GM23248 (cell line): Measurements from ENCODE around the gene TNFRSF13B. TPM values are rescaled to one million over a fixed set of nuclear protein-coding genes. Genes with fewer than 3 reads are reported as not detected.

Source experiments
- DNase-seq: peaks from one replicate; pipeline ENCODE4 v3.0.0-alpha.2; 2015
- H2AFZ ChIP-seq: fragments of 200-600 bp; sonication (generic); 2 replicates; pipeline ENCODE4 v1.6.1; 2016; ENCODE audit warnings: antibody characterized with exemption
- H3F3A ChIP-seq: fragments of 200-600 bp; sonication (generic); 2 replicates; pipeline ENCODE4 v1.6.1; 2016; ENCODE audit warnings: mild to moderate bottlenecking, antibody characterized with exemption, mixed run types; ENCODE audit not compliant: insufficient read depth
- H3K27ac ChIP-seq: fragments of 200-600 bp; sonication (generic); 2 replicates; pipeline ENCODE4 v1.5.1; 2016; ENCODE audit warnings: mild to moderate bottlenecking
- H3K27me3 ChIP-seq: fragments of 200-600 bp; sonication (generic); replicated peaks from 2 replicates; pipeline ENCODE4 v1.6.1; 2016; ENCODE audit warnings: mild to moderate bottlenecking; ENCODE audit not compliant: insufficient read depth
- H3K36me3 ChIP-seq: fragments of 200-600 bp; sonication (generic); 2 replicates; pipeline ENCODE4 v1.6.1; 2016; ENCODE audit warnings: low read depth, mild to moderate bottlenecking
- H3K4me1 ChIP-seq: fragments of 200-600 bp; sonication (generic); 2 replicates; pipeline ENCODE4 v1.6.1; 2016; ENCODE audit warnings: mild to moderate bottlenecking; ENCODE audit not compliant: insufficient read depth
- H3K4me2 ChIP-seq: fragments of 200-600 bp; sonication (generic); one replicate; pipeline ENCODE4 v1.6.1; 2016; ENCODE audit warnings: mild to moderate bottlenecking; ENCODE audit not compliant: unreplicated experiment
- H3K4me3 ChIP-seq: fragments of 200-600 bp; sonication (generic); 2 replicates; pipeline ENCODE4 v1.5.1; 2016; ENCODE audit warnings: mild to moderate bottlenecking
- H3K79me2 ChIP-seq: fragments of 200-600 bp; sonication (generic); 2 replicates; pipeline ENCODE4 v1.6.1; 2016; ENCODE audit warnings: mild to moderate bottlenecking; ENCODE audit not compliant: insufficient read depth
- H3K9ac ChIP-seq: fragments of 200-600 bp; sonication (generic); 2 replicates; pipeline ENCODE4 v1.6.1; 2016; ENCODE audit warnings: mild to moderate bottlenecking
- H3K9me2 ChIP-seq: fragments of 200-600 bp; sonication (generic); 2 replicates; pipeline ENCODE4 v1.6.1; 2016; ENCODE audit warnings: mixed run types, mild to moderate bottlenecking, moderate library complexity; ENCODE audit not compliant: insufficient read depth
- H3K9me3 ChIP-seq: fragments of 200-600 bp; sonication (generic); one replicate; pipeline ENCODE4 v1.6.1; 2017; ENCODE audit warnings: low read depth
- H4K20me1 ChIP-seq: fragments of 200-600 bp; sonication (generic); 2 replicates; pipeline ENCODE4 v1.6.0; 2016; ENCODE audit not compliant: insufficient read depth
- EZH2 ChIP-seq: fragments of 200-600 bp; sonication (generic); IDR thresholded peaks from 2 replicates; pipeline ENCODE4 v1.6.1; 2018; ENCODE audit warnings: antibody characterized with exemption, mild to moderate bottlenecking; ENCODE audit not compliant: insufficient read depth, poor library complexity, severe bottlenecking
- EZH2phosphoT487 ChIP-seq: fragments of 200-600 bp; sonication (generic); IDR thresholded peaks from 2 replicates; pipeline ENCODE4 v1.6.1; 2018; ENCODE audit warnings: antibody characterized with exemption, moderate library complexity, mild to moderate bottlenecking, low read depth; ENCODE audit not compliant: insufficient read depth
- WGBS, 2 experiments: methylation state at CpG; one replicate each; pipeline ENCODE4 v1.1.6; 2015 to 2017; ENCODE audit warnings: low lambda C conversion rate in 2 of 2, low coverage in 1 of 2; ENCODE audit errors: missing lambda C conversion rate in 2 of 2; 5-methylcytosine and 5-hydroxymethylcytosine counted together
- in situ Hi-C: fragments of 300-500 bp; cut with MboI; formaldehyde crosslinking; loops from 2 replicates; pipeline ENCODE4 v1.15.0; 2020
- polyA plus RNA-seq: library from polyadenylated mRNA; unstranded; fragments of >200 nt; fragmentation: Nextera tagmentation; extraction: Ambion mirVana; gene quantifications from 2 replicates; pipeline ENCODE4 v1.2.1, GENCODE V29; 2016
- total RNA-seq: library from RNA; depleted of rRNA; stranded (reverse); fragments of >200 nt; shearing (Covaris generic); gene quantifications from 2 replicates; pipeline ENCODE4 v1.2.3, GENCODE V29; 2014

The TNFRSF13B gene
- total and polyA plus RNA-seq, 2 experiments from 2014 or later, result not detected

GRCh38 chr17:17001874-17002520 is 30.1 kb upstream of the TNFRSF13B start:
- H3K27me3 ChIP-seq, result no peaks in the 10 kb centered on the region
- no peak overlapping the region for H3K27ac ChIP-seq
- H2AFZ ChIP-seq, result no peak overlapping the region
- DNase-seq, result peak; percentile 84
- TF ChIP-seq EZH2phosphoT487 (no peak), EZH2 (no peak)
- H3F3A ChIP-seq, result no peaks in the 10 kb centered on the region
- in situ Hi-C loops, result loop anchor here (10.0 kb wide), 1 partner anchor 93 kb away; no protein-coding TSS in a partner anchor
- no peaks in the 10 kb centered on the region for H4K20me1 ChIP-seq
- no peak overlapping the region for H3K9ac ChIP-seq
- H3K9me2 ChIP-seq, result no peaks in the 10 kb centered on the region
- H3K79me2 ChIP-seq, result no peaks in the 10 kb centered on the region
- H3K4me2 ChIP-seq, result no peak overlapping the region
- no peaks in the 10 kb centered on the region for H3K9me3 ChIP-seq
- H3K36me3 ChIP-seq, result no peaks in the 10 kb centered on the region
- no peaks in the 10 kb centered on the region for H3K4me1 ChIP-seq
- 15 to 16% methylated on average over 21 to 22 of the region's 22 CpGs for WGBS, 2 experiments
- H3K4me3 ChIP-seq, result no peak overlapping the region

- Histone ChIP-seq H3K4me1 (no peaks in the 10 kb centered on the region), H3K9me3 (no peaks in the 10 kb centered on the region), H3K79me2 (no peaks in the 10 kb centered on the region), H3K36me3 (no peaks in the 10 kb centered on the region), H3K27ac (no peak overlapping the region), H3K4me3 (no peak overlapping the region), H3K9me2 (no peaks in the 10 kb centered on the region), H3F3A (no peaks in the 10 kb centered on the region), H3K9ac (no peak overlapping the region), H4K20me1 (no peaks in the 10 kb centered on the region), H3K27me3 (no peaks in the 10 kb centered on the region), H3K4me2 (no peak overlapping the region), H2AFZ (no peak overlapping the region)
- in situ Hi-C loops, result loop anchor here (10.0 kb wide), 1 partner anchor 94 kb away; no protein-coding TSS in a partner anchor
- DNase-seq, result no peak
- no peak for TF ChIP-seq EZH2phosphoT487
- TF ChIP-seq EZH2, result no peak
- 67 to 73% methylated on average over 9 of the region's 9 CpGs for WGBS, 2 experiments
These were observed 29.3 kb upstream of the TNFRSF13B start for GRCh38 chr17:17001076-17001777.

- TF ChIP-seq EZH2phosphoT487 (no peak), EZH2 (no peak)
- no peaks in the 10 kb centered on the region for H4K20me1 ChIP-seq
- no peaks in the 10 kb centered on the region for H3K36me3 ChIP-seq
- H2AFZ ChIP-seq, result no peak overlapping the region
- 68 to 73% methylated on average over 7 of the region's 7 CpGs for WGBS, 2 experiments
- H3K79me2 ChIP-seq, result no peaks in the 10 kb centered on the region
- H3K9me2 ChIP-seq, result no peaks in the 10 kb centered on the region
- DNase-seq, result no peak
- in situ Hi-C loops, result loop anchor here (10.0 kb wide), 1 partner anchor 95 kb away; no protein-coding TSS in a partner anchor
- no peaks in the 10 kb centered on the region for H3K9me3 ChIP-seq
- H3K4me2 ChIP-seq, result no peak overlapping the region
- H3K27me3 ChIP-seq, result no peaks in the 10 kb centered on the region
- H3K27ac ChIP-seq, result no peak overlapping the region
- H3F3A ChIP-seq, result no peaks in the 10 kb centered on the region
- H3K4me1 ChIP-seq, result no peaks in the 10 kb centered on the region
- H3K4me3 ChIP-seq, result no peak overlapping the region
- H3K9ac ChIP-seq, result no peak overlapping the region
These were observed 28.2 kb upstream of the TNFRSF13B start for GRCh38 chr17:16999931-17000625.
